ENCODE measurements around the gene SERPINE2. TPM values are rescaled to one million over a fixed set of nuclear protein-coding genes. Genes with fewer than 3 reads are reported as not detected.

Gene SERPINE2
- polyA plus RNA-seq, 3 donors, result 3.2 to 20.2 (median 18.2) TPM

GRCh38 chr2:223994562-223995162 lies 44.4 kb downstream of the SERPINE2 start:
- no peak overlapping the region for H3K27ac ChIP-seq (ENCODE audit: low read depth, low read length)
- WGBS, 3 donors, result 66 to 94% (median 92%) methylated on average over 4 of the region's 4 CpGs

GRCh38 chr2:223993634-223994232 lies 45.4 kb downstream of the SERPINE2 start:
- H3K27ac ChIP-seq (ENCODE audit: low read depth, low read length), result no peak overlapping the region
- WGBS, 3 donors, result 33 to 37% (median 35%) methylated on average over 5 of the region's 5 CpGs

- 93 to 97% (median 94%) methylated on average over 12 of the region's 12 CpGs for WGBS, 3 donors
- no peak overlapping the region for H3K27ac ChIP-seq (ENCODE audit: low read depth, low read length)
These were observed 47.5 kb downstream of the SERPINE2 start for GRCh38 chr2:223991611-223992010.

- no peak overlapping the region for H3K27ac ChIP-seq (ENCODE audit: low read depth, low read length)
- 78 to 85% (median 79%) methylated on average over 3 of the region's 3 CpGs for WGBS, 3 donors
These were observed 49.2 kb downstream of the SERPINE2 start for GRCh38 chr2:223989856-223990232.

- whole genome bisulfite sequencing, 3 donors, result 47 to 88% (median 81%) methylated on average over 10 of the region's 10 CpGs
- no peak overlapping the region for H3K27ac ChIP-seq (ENCODE audit: low read depth, low read length)
These were observed 49.8 kb downstream of the SERPINE2 start for GRCh38 chr2:223989206-223989855.

- no peak overlapping the region for H3K27ac ChIP-seq (ENCODE audit: low read depth, low read length)
- WGBS, 3 donors, result 80 to 93% (median 87%) methylated on average over 1 of the region's 1 CpG
These were observed 57.8 kb downstream of the SERPINE2 start for GRCh38 chr2:223981241-223981640.

GRCh38 chr2:223980803-223981202 lies 58.3 kb downstream of the SERPINE2 start:
- H3K27ac ChIP-seq (ENCODE audit: low read depth, low read length), result no peak overlapping the region
- WGBS, 3 donors, result 86 to 94% (median 93%) methylated on average over 4 of the region's 4 CpGs

- WGBS, 3 donors, result 83 to 95% (median 84%) methylated on average over 1 of the region's 1 CpG
These were observed 58.7 kb downstream of the SERPINE2 start for GRCh38 chr2:223980397-223980735.

GRCh38 chr2:223979730-223980396 lies 59.2 kb downstream of the SERPINE2 start:
- WGBS, 3 donors, result 67 to 82% (median 69%) methylated on average over 2 of the region's 2 CpGs
- no peak overlapping the region for H3K27ac ChIP-seq (ENCODE audit: low read depth, low read length)

More at GRCh38 chr2:223980397-223980735, 58.7 kb downstream of the SERPINE2 start:
- no peak overlapping the region for H3K27ac ChIP-seq (ENCODE audit: low read depth, low read length)

GRCh38 chr2:223978451-223978850 lies 60.6 kb downstream of the SERPINE2 start:
- no peak overlapping the region for H3K27ac ChIP-seq (ENCODE audit: low read depth, low read length)
- WGBS, 3 donors, result 71 to 87% (median 74%) methylated on average over 4 of the region's 4 CpGs

- H3K27ac ChIP-seq (ENCODE audit: low read depth, low read length), result no peak overlapping the region
- WGBS, 3 donors, result 55 to 73% (median 72%) methylated on average over 3 of the region's 3 CpGs
These were observed 62.4 kb downstream of the SERPINE2 start for GRCh38 chr2:223976635-223977226.

GRCh38 chr2:223973606-223974005 lies 65.5 kb downstream of the SERPINE2 start:
- WGBS, 3 donors, result 96 to 97% (median 96%) methylated on average over 3 of the region's 3 CpGs
- no peak overlapping the region for H3K27ac ChIP-seq (ENCODE audit: low read depth, low read length)

GRCh38 chr2:223972656-223973102 lies 66.4 kb downstream of the SERPINE2 start:
- WGBS, 3 donors, result 77 to 80% (median 78%) methylated on average over 7 of the region's 7 CpGs
- H3K27ac ChIP-seq (ENCODE audit: low read depth, low read length), result no peak overlapping the region

- no peak overlapping the region for H3K27ac ChIP-seq (ENCODE audit: low read depth, low read length)
- 87 to 96% (median 91%) methylated on average over 5 of the region's 5 CpGs for WGBS, 3 donors
These were observed 67.4 kb downstream of the SERPINE2 start for GRCh38 chr2:223971731-223972130.

GRCh38 chr2:223970343-223971128 lies 68.5 kb downstream of the SERPINE2 start:
- WGBS, 3 donors, result 61 to 71% (median 70%) methylated on average over 8 of the region's 8 CpGs
- no peak overlapping the region for H3K27ac ChIP-seq (ENCODE audit: low read depth, low read length)

- H3K27ac ChIP-seq (ENCODE audit: low read depth, low read length), result no peak overlapping the region
- 89 to 100% (median 92%) methylated on average over 1 of the region's 1 CpG for WGBS, 3 donors
These were observed 69.2 kb downstream of the SERPINE2 start for GRCh38 chr2:223969856-223970255.

- 30 to 50% (median 40%) methylated on average over 1 to 3 of the region's 3 CpGs for WGBS, 3 donors
- H3K27ac ChIP-seq (ENCODE audit: low read depth, low read length), result no peak overlapping the region
These were observed 69.8 kb downstream of the SERPINE2 start for GRCh38 chr2:223969315-223969714.

GRCh38 chr2:223967981-223968380 lies 71.1 kb downstream of the SERPINE2 start:
- no peak overlapping the region for H3K27ac ChIP-seq (ENCODE audit: low read depth, low read length)
- WGBS, 3 donors, result 79 to 89% (median 86%) methylated on average over 2 of the region's 2 CpGs
